Measurements from ENCODE around the gene CTDNEP1.

The CTDNEP1 gene

GRCh38 chr17:7279448-7279847, 27.9 kb upstream of the CTDNEP1 start:
- DNase-seq = no peak

- no peak for DNase-seq
Measured at GRCh38 chr17:7266784-7267183, 15.2 kb upstream of the CTDNEP1 start.

- DNase-seq = no peak
Measured at GRCh38 chr17:7263801-7264078, 12.2 kb upstream of the CTDNEP1 start.

GRCh38 chr17:7262935-7263800, 11.6 kb upstream of the CTDNEP1 start:
- peak; percentile 22 for DNase-seq

- DNase-seq = peak; percentile 61
Measured at GRCh38 chr17:7262192-7262934, 10.8 kb upstream of the CTDNEP1 start, which contains the start of gene CLDN7. Gene CLDN7 (minus strand): TSS chr17:7262478. CDS start chr17:7262043, 435 bp downstream.

GRCh38 chr17:7261379-7262191, 10.1 kb upstream of the CTDNEP1 start:
- DNase-seq = no peak

- peak; percentile 1 for DNase-seq
Measured at GRCh38 chr17:7260651-7261378, 9.3 kb upstream of the CTDNEP1 start.

- no peak for DNase-seq
Measured at GRCh38 chr17:7260151-7260550, 8.6 kb upstream of the CTDNEP1 start.

GRCh38 chr17:7259555-7259889, 8.0 kb upstream of the CTDNEP1 start:
- no peak for DNase-seq

- DNase-seq = no peak
Measured at GRCh38 chr17:7258731-7259554, 7.4 kb upstream of the CTDNEP1 start.

GRCh38 chr17:7256766-7257456, 5.4 kb upstream of the CTDNEP1 start:
- no peak for DNase-seq

- DNase-seq = no peak
Measured at GRCh38 chr17:7254511-7254910, 3.0 kb upstream of the CTDNEP1 start.

GRCh38 chr17:7253082-7253481, 1.5 kb upstream of the CTDNEP1 start:
- DNase-seq = no peak

- DNase-seq = peak; percentile 72
Measured at GRCh38 chr17:7252176-7253043, 876 bp upstream of the CTDNEP1 start, which contains the start of gene ELP5. Gene ELP5 (plus strand): TSS chr17:7252215. CDS start chr17:7252551, 336 bp downstream.

- no peak for DNase-seq
Measured at GRCh38 chr17:7250695-7251627, 573 bp downstream of the CTDNEP1 start.

GRCh38 chr17:7249830-7250229, 1.7 kb downstream of the CTDNEP1 start:
- DNase-seq = no peak

GRCh38 chr17:7249214-7249613, 2.3 kb downstream of the CTDNEP1 start:
- DNase-seq = no peak

GRCh38 chr17:7248796-7249195, 2.7 kb downstream of the CTDNEP1 start:
- DNase-seq = no peak

GRCh38 chr17:7246779-7247178, 4.8 kb downstream of the CTDNEP1 start:
- DNase-seq = no peak
